ENCODE measurements around the gene CDC42BPB.

The CDC42BPB gene

GRCh38 chr14:103084021-103084919 is 26.9 kb upstream of the CDC42BPB start, which contains the start of gene LBHD2:
Gene LBHD2 (plus strand): TSS chr14:103084210. CDS start chr14:103086013, 1,803 bp downstream.
- Histone ChIP-seq H3K9ac (ENCODE audit: low read length) (no peak within 1 kb of the TSS), H3K4me1 (ENCODE audit: low read length) (no peaks in the 10 kb centered on the region), H3K4me2 (ENCODE audit: low read length) (no peak within 1 kb of the TSS), H3K27ac (ENCODE audit: low read length) (no peak within 1 kb of the TSS), H2AFZ (ENCODE audit: low read depth, low read length) (no peak within 1 kb of the TSS), H3K36me3 (replicated peaks; ENCODE audit: low read depth, low read length) (no peaks in the 10 kb centered on the region), H3K27me3 (ENCODE audit: low read depth, low read length) (0 out of 2 replicates have a peak, but pooled peaks cover 3% of the 10 kb centered on the region), H4K20me1 (ENCODE audit: insufficient read depth, low read length) (no peaks in the 10 kb centered on the region), H3K4me3 (ENCODE audit: low read length) (no peak within 1 kb of the TSS), H3K9me3 (ENCODE audit: insufficient read depth, low read length) (no peaks in the 10 kb centered on the region), H3K79me2 (ENCODE audit: low read length) (no peaks in the 10 kb centered on the region)
- TF ChIP-seq CTCF (IDR thresholded peaks at IDR 0.05; ENCODE audit: low read depth, low read length) (no peak), EZH2phosphoT487 (IDR thresholded peaks at IDR 0.05; ENCODE audit: low read depth) (no peak)

GRCh38 chr14:103081951-103082350 is 24.6 kb upstream of the CDC42BPB start:
- Histone ChIP-seq H3K4me3 (ENCODE audit: low read length) (no peak overlapping the region), H3K36me3 (replicated peaks; ENCODE audit: low read depth, low read length) (no peaks in the 10 kb centered on the region), H3K9ac (ENCODE audit: low read length) (no peak overlapping the region), H3K27ac (ENCODE audit: low read length) (no peak overlapping the region), H3K27me3 (ENCODE audit: low read depth, low read length) (0 out of 2 replicates have a peak, but pooled peaks cover 3% of the 10 kb centered on the region), H4K20me1 (ENCODE audit: insufficient read depth, low read length) (no peaks in the 10 kb centered on the region), H3K4me1 (ENCODE audit: low read length) (peaks cover 8% of the 10 kb centered on the region; the same call in 1 of the 2 replicates), H3K79me2 (ENCODE audit: low read length) (no peaks in the 10 kb centered on the region), H2AFZ (ENCODE audit: low read depth, low read length) (no peak overlapping the region), H3K9me3 (ENCODE audit: insufficient read depth, low read length) (no peaks in the 10 kb centered on the region), H3K4me2 (ENCODE audit: low read length) (no peak overlapping the region)
- TF ChIP-seq CTCF (IDR thresholded peaks at IDR 0.05; ENCODE audit: low read depth, low read length) (no peak), EZH2phosphoT487 (IDR thresholded peaks at IDR 0.05; ENCODE audit: low read depth) (no peak)

GRCh38 chr14:103078860-103079587 is 21.7 kb upstream of the CDC42BPB start:
- H3K27ac ChIP-seq (ENCODE audit: low read length) = no peak overlapping the region
- TF ChIP-seq EZH2phosphoT487 (IDR thresholded peaks at IDR 0.05; ENCODE audit: low read depth) (no peak), CTCF (IDR thresholded peaks at IDR 0.05; ENCODE audit: low read depth, low read length) (no peak)
- H3K36me3 ChIP-seq (replicated peaks; ENCODE audit: low read depth, low read length) = no peaks in the 10 kb centered on the region
- no peak overlapping the region for H2AFZ ChIP-seq (ENCODE audit: low read depth, low read length)
- H3K79me2 ChIP-seq (ENCODE audit: low read length) = no peaks in the 10 kb centered on the region
- H3K9me3 ChIP-seq (ENCODE audit: insufficient read depth, low read length) = no peaks in the 10 kb centered on the region
- H3K4me2 ChIP-seq (ENCODE audit: low read length) = peak overlapping the region; percentile 48; the same call in 1 of the 2 replicates
- peaks cover 16% of the 10 kb centered on the region for H3K27me3 ChIP-seq (ENCODE audit: low read depth, low read length)
- no peak overlapping the region for H3K9ac ChIP-seq (ENCODE audit: low read length)
- H3K4me3 ChIP-seq (ENCODE audit: low read length) = no peak overlapping the region
- no peaks in the 10 kb centered on the region for H4K20me1 ChIP-seq (ENCODE audit: insufficient read depth, low read length)
- H3K4me1 ChIP-seq (ENCODE audit: low read length) = peaks cover 17% of the 10 kb centered on the region

GRCh38 chr14:103078420-103078749 is 21.0 kb upstream of the CDC42BPB start:
- Histone ChIP-seq H3K4me3 (ENCODE audit: low read length) (no peak overlapping the region), H3K4me2 (ENCODE audit: low read length) (peak overlapping the region; percentile 48), H4K20me1 (ENCODE audit: insufficient read depth, low read length) (no peaks in the 10 kb centered on the region), H3K4me1 (ENCODE audit: low read length) (peaks cover 17% of the 10 kb centered on the region), H3K79me2 (ENCODE audit: low read length) (no peaks in the 10 kb centered on the region), H3K27me3 (ENCODE audit: low read depth, low read length) (peaks cover 21% of the 10 kb centered on the region), H2AFZ (ENCODE audit: low read depth, low read length) (no peak overlapping the region), H3K27ac (ENCODE audit: low read length) (no peak overlapping the region), H3K36me3 (replicated peaks; ENCODE audit: low read depth, low read length) (no peaks in the 10 kb centered on the region), H3K9ac (ENCODE audit: low read length) (no peak overlapping the region), H3K9me3 (ENCODE audit: insufficient read depth, low read length) (no peaks in the 10 kb centered on the region)
- TF ChIP-seq EZH2phosphoT487 (IDR thresholded peaks at IDR 0.05; ENCODE audit: low read depth) (no peak), CTCF (IDR thresholded peaks at IDR 0.05; ENCODE audit: low read depth, low read length) (peak; percentile 75)

Data from OCI-LY3 (cell line).